Measurements from ENCODE around the gene HIP1R.
"Not testable (repeated sequence)": the region's sequence is repeated elsewhere in the genome, so short reads cannot be mapped to it uniquely, and the experiment has no call there.

HIP1R gene

GRCh38 chr12:122891661-122892525 lies 56.6 kb downstream of the HIP1R start:
- in situ Hi-C loops (cut with MboI; ENCODE audit: low sequenced_read_pairs) = no loop called here

- in situ Hi-C loops (cut with MboI; ENCODE audit: low sequenced_read_pairs) = not testable (repeated sequence)
Measured at GRCh38 chr12:122892724-122893123, 57.5 kb downstream of the HIP1R start.

- in situ Hi-C loops (cut with MboI; ENCODE audit: low sequenced_read_pairs) = no loop called here
Measured at GRCh38 chr12:122893208-122894153, 58.2 kb downstream of the HIP1R start.

GRCh38 chr12:122894193-122895121 lies 59.2 kb downstream of the HIP1R start:
- in situ Hi-C loops (cut with MboI; ENCODE audit: low sequenced_read_pairs) = no loop called here

GRCh38 chr12:122895320-122895703 lies 60.1 kb downstream of the HIP1R start:
- in situ Hi-C loops (cut with MboI; ENCODE audit: low sequenced_read_pairs) = no loop called here

- in situ Hi-C loops (cut with MboI; ENCODE audit: low sequenced_read_pairs) = no loop called here
Measured at GRCh38 chr12:122895704-122896636, 60.7 kb downstream of the HIP1R start, which contains the start of gene VPS37B. Gene VPS37B (minus strand): TSS chr12:122896124. CDS start chr12:122896062, 62 bp downstream.

- in situ Hi-C loops (cut with MboI; ENCODE audit: low sequenced_read_pairs) = no loop called here
Measured at GRCh38 chr12:122896662-122897061, 61.4 kb downstream of the HIP1R start.

GRCh38 chr12:122899887-122900286 lies 64.6 kb downstream of the HIP1R start:
- in situ Hi-C loops (cut with MboI; ENCODE audit: low sequenced_read_pairs) = no loop called here

GRCh38 chr12:122902854-122903692 lies 67.8 kb downstream of the HIP1R start:
- in situ Hi-C loops (cut with MboI; ENCODE audit: low sequenced_read_pairs) = no loop called here

- in situ Hi-C loops (cut with MboI; ENCODE audit: low sequenced_read_pairs) = no loop called here
Measured at GRCh38 chr12:122903693-122904034, 68.4 kb downstream of the HIP1R start.

GRCh38 chr12:122905258-122905657 lies 70.0 kb downstream of the HIP1R start:
- in situ Hi-C loops (cut with MboI; ENCODE audit: low sequenced_read_pairs) = not testable (repeated sequence)

GRCh38 chr12:122908915-122909314 lies 73.7 kb downstream of the HIP1R start:
- in situ Hi-C loops (cut with MboI; ENCODE audit: low sequenced_read_pairs) = no loop called here

GRCh38 chr12:122909442-122910288 lies 74.4 kb downstream of the HIP1R start:
- in situ Hi-C loops (cut with MboI; ENCODE audit: low sequenced_read_pairs) = no loop called here
